ENCODE results near the gene MVP.

- TF ChIP-seq CTCF (IDR thresholded peaks at IDR 0.05): no peak
- TF ChIP-seq EZH2 (IDR thresholded peaks at IDR 0.05): no peak
- TF ChIP-seq EZH2phosphoT487 (IDR thresholded peaks at IDR 0.05): no peak
Measured at GRCh38 chr16:29894352-29894751, 74.1 kb downstream of the MVP start.
